ENCODE data around the gene DNAJC30. TPM values are rescaled to one million over a fixed set of nuclear protein-coding genes. Genes with fewer than 3 reads are reported as not detected.

Gene DNAJC30
- total and polyA plus RNA-seq, 2 of the 8 experiments (the other 6 are each of a cell fraction or from before 2014, with no cell fraction given) = 6.1 to 6.3 TPM

GRCh38 chr7:73712773-73713172 is 29.5 kb upstream of the DNAJC30 start (continued):
- TF ChIP-seq ATF2 (IDR thresholded peaks at IDR 0.05; ENCODE audit: low read length) (no peak), CEBPB (IDR thresholded peaks at IDR 0.05; ENCODE audit: low read depth, low read length) (no peak), TAF1 (IDR thresholded peaks at IDR 0.05; ENCODE audit: low read depth, low read length) (no peak), MAX (IDR thresholded peaks at IDR 0.05) (no peak), ASH2L (IDR thresholded peaks at IDR 0.05; ENCODE audit: low read length) (no peak), CHD2 (IDR thresholded peaks at IDR 0.05; ENCODE audit: low read length) (no peak)
